Naive thymus-derived CD8-positive, alpha-beta T cell (primary cell): Measurements from ENCODE around the gene GNMT. TPM values are rescaled to one million over a fixed set of nuclear protein-coding genes. Genes with fewer than 3 reads are reported as not detected.

Experiments
- ATAC-seq, 2 donors: fragments of 150-1000 bp; cut with Tn5 transposase in 1 of 2; sonication (Bioruptor Pico), chemical (Tn5 transposase) in 1 of 2; 1 replicate in 1 of 2; 2 replicates in 1 of 2; pipeline ENCODE4 v1.10.0; 2021; ENCODE audit warnings: mild to moderate bottlenecking in 2 of 2, moderate library complexity in 2 of 2
- POLR2A ChIA-PET: fragments of 350-600 bp; sonication (Branson Sonifier 250); formaldehyde crosslinking; loops from one replicate; lab custom pipeline; 2021; ENCODE audit warnings: antibody characterized with exemption; lab: Charles Lee
- DNase-seq, 10 donors: peaks; one replicate each; pipeline versions ENCODE4 v3.0.0 to v3.0.0-alpha.2; 2020 to 2022
- H3K27ac Mint-ChIP-seq, 10 donors: one replicate each; pipeline ENCODE4 v1.8.0; 2020 to 2022; ENCODE audit warnings: mild to moderate bottlenecking in 10 of 10, mixed read lengths in 10 of 10, moderate library complexity in 4 of 10, inconsistent platforms in 1 of 10
- H3K27me3 Mint-ChIP-seq, 5 donors: one replicate each; pipeline ENCODE4 v1.8.0; 2021 to 2022; ENCODE audit warnings: mixed read lengths in 5 of 5
- H3K36me3 Mint-ChIP-seq, 3 donors: one replicate each; pipeline ENCODE4 v1.8.0; 2020 to 2022; ENCODE audit warnings: mixed read lengths in 3 of 3, mild to moderate bottlenecking in 2 of 3, inconsistent platforms in 1 of 3
- H3K4me1 Mint-ChIP-seq, 4 donors: one replicate each; pipeline ENCODE4 v1.8.0; 2021 to 2022; ENCODE audit warnings: mixed read lengths in 4 of 4
- H3K4me3 Mint-ChIP-seq, 10 donors: one replicate each; pipeline ENCODE4 v1.8.0; 2020 to 2022; ENCODE audit warnings: mild to moderate bottlenecking in 10 of 10, mixed read lengths in 10 of 10, moderate library complexity in 6 of 10, inconsistent platforms in 1 of 10
- H3K9me3 Mint-ChIP-seq, 9 donors: one replicate each; pipeline ENCODE4 v1.8.0; 2020 to 2022; ENCODE audit warnings: mixed read lengths in 9 of 9, mild to moderate bottlenecking in 3 of 9, inconsistent platforms in 1 of 9, moderate library complexity in 1 of 9
- polyA plus RNA-seq, 3 donors: library from polyadenylated mRNA; unstranded; fragments of 300-500 nt; fragmentation: Illumina TruSeq; gene quantifications; one replicate each; pipeline ENCODE4 v1.2.3, GENCODE V29; 2021
- total RNA-seq, 8 experiments: library from RNA in 2 of 8; stranded (reverse) in 2 of 8; gene quantifications; one replicate each; pipeline ENCODE4 v1.2.3 and lab custom pipeline; 2021 to 2026

The GNMT gene
- total and polyA plus RNA-seq, 5 experiments from 2014 or later, result 0.19 to 2.1 (median 1.1) TPM; not detected in 1

DNA sequence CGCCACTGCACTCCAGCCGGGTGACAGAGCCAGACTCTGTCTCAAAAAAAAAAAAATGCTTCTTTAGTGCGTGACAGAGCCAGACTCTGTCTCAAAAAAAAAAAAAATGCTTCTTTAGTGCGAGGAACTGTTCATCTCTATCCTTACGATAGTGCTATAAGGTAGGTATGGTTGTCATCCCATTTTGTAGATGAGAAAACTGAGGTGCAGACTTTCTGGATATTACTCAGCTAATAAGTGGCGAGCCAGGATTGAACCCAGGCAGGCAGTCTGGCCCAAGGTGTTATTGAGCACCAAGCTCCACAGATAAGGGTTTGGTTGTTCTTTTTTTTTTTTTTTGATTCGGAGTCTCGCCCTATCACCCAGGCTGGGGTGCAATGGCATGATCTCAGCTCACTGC is 41.3 kb downstream of the GNMT start:
- H3K9me3 Mint-ChIP-seq, result no peaks in the 10 kb centered on the region
- no peak for DNase-seq
- peaks cover 0 to 16% (median 0%) of the 10 kb centered on the region in 3 donors for H3K36me3 Mint-ChIP-seq
- H3K27ac Mint-ChIP-seq, result no peak overlapping the region
- ATAC-seq, result no peak
- no peak overlapping the region for H3K4me3 Mint-ChIP-seq
- H3K4me1 Mint-ChIP-seq, result peaks cover 0 to 10% (median 3%) of the 10 kb centered on the region in 4 donors
- POLR2A ChIA-PET, result no interaction called here
- H3K27me3 Mint-ChIP-seq, result no peaks in the 10 kb centered on the region

GRCh38 chr6:43005844-43006243 is 45.3 kb downstream of the GNMT start:
- Mint-ChIP-seq H3K27ac (peak overlapping the region in 4 of 10 donors; percentile 6 to 60 (median 32)), H3K9me3 (no peaks in the 10 kb centered on the region), H3K36me3 (peaks cover 0 to 51% (median 2%) of the 10 kb centered on the region in 3 donors), H3K4me1 (peaks cover 3 to 17% (median 5%) of the 10 kb centered on the region in 4 donors), H3K27me3 (no peaks in the 10 kb centered on the region), H3K4me3 (no peak overlapping the region)
- DNase-seq (no peak), ATAC-seq (no peak)
- POLR2A ChIA-PET, result interaction anchor here (0.5 to 2.7 kb wide), 4 partner anchors 22 to 76 kb away, joined by 4 to 10 read pairs (median 6); partner anchors contain the start of genes CNPY3 and PEX6

- H3K27ac Mint-ChIP-seq, result peak overlapping the region in 2 of 10 donors; percentile 6 to 60
- H3K4me3 Mint-ChIP-seq, result no peak overlapping the region
These were observed 45.7 kb downstream of the GNMT start for GRCh38 chr6:43006251-43006650.

DNA sequence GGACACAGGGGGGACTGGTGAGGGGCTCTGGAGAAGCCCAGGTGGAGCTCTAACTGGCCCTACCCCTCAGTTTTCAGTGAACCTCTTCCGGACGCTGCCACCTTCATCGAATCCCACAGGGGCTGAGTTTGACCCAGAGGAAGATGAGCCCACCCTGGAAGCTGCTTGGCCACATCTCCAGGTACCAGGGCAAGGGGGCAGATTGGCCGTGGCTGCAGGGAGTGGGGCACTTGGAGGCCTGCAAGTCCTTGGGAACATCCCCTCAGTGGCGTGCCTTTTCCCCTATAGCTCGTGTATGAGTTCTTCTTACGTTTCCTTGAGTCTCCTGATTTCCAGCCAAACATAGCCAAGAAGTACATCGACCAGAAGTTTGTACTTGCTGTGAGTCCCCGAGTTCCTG is 46.6 kb downstream of the GNMT start:
- POLR2A ChIA-PET, result interaction anchor here (1.2 to 2.7 kb wide), 3 partner anchors 13 to 77 kb away, joined by 3 to 10 read pairs (median 5); partner anchors contain the start of genes CNPY3 and PEX6
- no peaks in the 10 kb centered on the region for H3K27me3 Mint-ChIP-seq
- H3K27ac Mint-ChIP-seq, result peak overlapping the region in 2 of 10 donors; percentile 30 to 53
- H3K4me1 Mint-ChIP-seq, result peaks cover 11 to 29% (median 15%) of the 10 kb centered on the region in 4 donors
- no peak for DNase-seq
- peaks cover 0 to 64% (median 2%) of the 10 kb centered on the region in 3 donors for H3K36me3 Mint-ChIP-seq
- ATAC-seq, result no peak
- H3K4me3 Mint-ChIP-seq, result no peak overlapping the region
- H3K9me3 Mint-ChIP-seq, result no peaks in the 10 kb centered on the region

More at GRCh38 chr6:43006251-43006650, 45.7 kb downstream of the GNMT start:
- POLR2A ChIA-PET, result interaction anchor here (0.5 to 2.7 kb wide), 4 partner anchors 22 to 76 kb away, joined by 4 to 10 read pairs (median 6); partner anchors contain the start of genes CNPY3 and PEX6
- Mint-ChIP-seq H3K27me3 (no peaks in the 10 kb centered on the region), H3K9me3 (no peaks in the 10 kb centered on the region), H3K36me3 (peaks cover 0 to 55% (median 2%) of the 10 kb centered on the region in 3 donors), H3K4me1 (peaks cover 3 to 21% (median 8%) of the 10 kb centered on the region in 4 donors)
- ATAC-seq (no peak), DNase-seq (no peak)

DNA sequence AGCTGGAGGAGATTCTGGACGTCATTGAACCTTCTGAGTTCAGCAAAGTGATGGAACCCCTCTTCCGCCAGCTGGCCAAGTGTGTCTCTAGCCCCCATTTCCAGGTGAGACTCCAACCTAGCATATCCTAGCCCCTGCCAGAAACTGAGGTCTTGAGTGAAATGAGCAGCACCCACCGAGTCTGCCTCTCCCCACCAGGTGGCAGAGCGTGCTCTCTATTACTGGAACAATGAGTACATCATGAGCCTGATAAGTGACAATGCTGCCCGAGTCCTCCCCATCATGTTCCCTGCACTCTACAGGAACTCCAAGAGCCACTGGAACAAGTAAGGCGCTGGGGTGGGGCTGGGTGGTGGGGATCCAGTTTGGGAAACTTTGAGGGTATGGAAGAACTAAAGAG is 48.6 kb downstream of the GNMT start:
- Mint-ChIP-seq H3K4me3 (no peak overlapping the region), H3K27ac (peak overlapping the region in 8 of 10 donors; percentile 13 to 66 (median 43))

DNA sequence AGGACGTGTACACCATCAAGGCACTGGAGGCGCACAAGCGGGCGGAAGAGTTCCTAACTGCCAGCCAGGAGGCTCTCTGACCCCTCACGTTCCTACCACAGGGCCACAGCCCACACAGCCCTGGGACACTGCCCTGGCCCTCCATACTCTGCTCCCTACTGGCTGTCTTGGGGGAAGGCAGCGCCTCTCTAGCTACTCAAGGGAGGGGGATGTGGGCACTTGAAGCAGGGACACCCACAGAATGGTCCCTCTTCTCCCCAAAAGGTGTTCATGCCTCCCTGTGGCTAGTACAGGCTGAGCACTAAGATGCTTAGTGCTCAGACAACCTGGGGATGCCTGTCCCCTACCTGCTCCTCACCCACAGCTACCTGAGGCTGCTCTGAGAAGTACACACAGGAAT is 50.7 kb downstream of the GNMT start:
- Mint-ChIP-seq H3K9me3 (no peaks in the 10 kb centered on the region), H3K4me1 (peaks cover 34 to 60% (median 49%) of the 10 kb centered on the region in 4 donors), H3K36me3 (peaks cover 0 to 59% (median 2%) of the 10 kb centered on the region in 3 donors), H3K4me3 (peak overlapping the region in 5 of 10 donors; percentile 22 to 63 (median 48)), H3K27ac (peak overlapping the region in 5 of 10 donors; percentile 31 to 82 (median 48)), H3K27me3 (no peaks in the 10 kb centered on the region)
- POLR2A ChIA-PET, result interaction anchor here (0.8 to 7.8 kb wide), 9 partner anchors 9 to 121 kb away, joined by 3 to 109 read pairs (median 5); partner anchors contain the start of genes CNPY3, KLC4, MRPL2 and PEX6
- DNase-seq (no peak), ATAC-seq (no peak)

More for the DNA sequence above, 48.6 kb downstream of the GNMT start:
- POLR2A ChIA-PET, result interaction anchor here (1.9 kb wide), 1 partner anchor 25 kb away, joined by 7 read pairs; the partner anchor contains the start of gene PPP2R5D
- ATAC-seq, result no peak
- peak in 5 of 10 donors; percentile 16 to 44 (median 37) for DNase-seq
- no peaks in the 10 kb centered on the region for H3K9me3 Mint-ChIP-seq
- peaks cover 0 to 67% (median 2%) of the 10 kb centered on the region in 3 donors for H3K36me3 Mint-ChIP-seq
- H3K27me3 Mint-ChIP-seq, result no peaks in the 10 kb centered on the region
- peaks cover 25 to 45% (median 34%) of the 10 kb centered on the region in 4 donors for H3K4me1 Mint-ChIP-seq

- peaks cover 0 to 59% (median 2%) of the 10 kb centered on the region in 3 donors for H3K36me3 Mint-ChIP-seq
- ATAC-seq, result no peak
- DNase-seq, result no peak
- H3K27me3 Mint-ChIP-seq, result no peaks in the 10 kb centered on the region
- no peaks in the 10 kb centered on the region for H3K9me3 Mint-ChIP-seq
- H3K4me3 Mint-ChIP-seq, result peak overlapping the region; percentile 89 to 97 (median 94)
- H3K4me1 Mint-ChIP-seq, result peaks cover 41 to 71% (median 60%) of the 10 kb centered on the region in 4 donors
- POLR2A ChIA-PET, result interaction anchor here (0.6 to 7.8 kb wide), 8 partner anchors 25 to 634 kb away, joined by 3 to 109 read pairs (median 28); partner anchors contain the start of genes CNPY3, KLC4, MRPL2 and PEX6
- H3K27ac Mint-ChIP-seq, result peak overlapping the region; percentile 82 to 98 (median 95)
These were observed 51.8 kb downstream of the GNMT start for GRCh38 chr6:43012364-43012763.

- Mint-ChIP-seq H3K27ac (peak overlapping the region; percentile 82 to 98 (median 95)), H3K27me3 (no peaks in the 10 kb centered on the region), H3K36me3 (peaks cover 0 to 58% (median 2%) of the 10 kb centered on the region in 3 donors), H3K9me3 (no peaks in the 10 kb centered on the region), H3K4me3 (peak overlapping the region; percentile 89 to 97 (median 94)), H3K4me1 (peaks cover 49 to 80% (median 66%) of the 10 kb centered on the region in 4 donors)
- POLR2A ChIA-PET, result interaction anchor here (0.5 to 7.8 kb wide), 21 partner anchors 9 to 1226 kb away, joined by 3 to 109 read pairs (median 4); partner anchors contain the start of genes ABCC10, CNPY3, CUL7 and KLC4
- no peak for ATAC-seq
- no peak for DNase-seq
These were observed 52.7 kb downstream of the GNMT start for GRCh38 chr6:43013097-43013842.

Other genes starting within 250 kb of the GNMT start
- under 1 TPM in 1 of 2 experiments, not detected in 1; 0.33 TPM for gene PRPH2, start 238.2 kb upstream of the GNMT start, total RNA-seq
- gene PRPH2, start 238.2 kb upstream of the GNMT start, polyA plus RNA-seq, result under 1 TPM in 1 of 3 donors, not detected in 2; 0.08 TPM
- gene TBCC, start 214.7 kb upstream of the GNMT start, total RNA-seq, result 10 to 100 TPM; 76.0 to 77.0 TPM
- gene TBCC, start 214.7 kb upstream of the GNMT start, polyA plus RNA-seq, result 100 to 1,000 TPM; 112 to 126 (median 125) TPM
- 10 to 100 TPM; 38.6 to 39.9 TPM for gene BICRAL, start 178.7 kb upstream of the GNMT start, total RNA-seq
- 1 to 10 TPM; 3.6 to 6.3 (median 4.2) TPM for gene BICRAL, start 178.7 kb upstream of the GNMT start, polyA plus RNA-seq
- gene RPL7L1, start 81.1 kb upstream of the GNMT start, total RNA-seq, result 100 to 1,000 TPM; 113 to 135 TPM
- 10 to 100 TPM; 65.3 to 87.9 (median 67.4) TPM for gene RPL7L1, start 81.1 kb upstream of the GNMT start, polyA plus RNA-seq
- gene PTCRA, start 44.7 kb upstream of the GNMT start, total RNA-seq, result not detected
- gene PTCRA, start 44.7 kb upstream of the GNMT start, polyA plus RNA-seq, result not detected
- 100 to 1,000 TPM; 102 to 103 TPM for gene CNPY3, start 31.3 kb upstream of the GNMT start, total RNA-seq
- gene CNPY3, start 31.3 kb upstream of the GNMT start, polyA plus RNA-seq, result 100 to 1,000 TPM in 2 of 3 donors, 10 to 100 TPM in 1; 90.3 to 158 (median 124) TPM
- gene PEX6, start 18.4 kb downstream of the GNMT start, total RNA-seq, result 10 to 100 TPM; 34.5 to 38.3 TPM
- gene PEX6, start 18.4 kb downstream of the GNMT start, polyA plus RNA-seq, result 10 to 100 TPM; 17.6 to 30.8 (median 23.6) TPM
- gene PPP2R5D, start 23.8 kb downstream of the GNMT start, total RNA-seq, result 10 to 100 TPM; 27.0 to 32.4 TPM
- gene PPP2R5D, start 23.8 kb downstream of the GNMT start, polyA plus RNA-seq, result 10 to 100 TPM; 11.6 to 29.8 (median 17.6) TPM
- gene MEA1, start 53.2 kb downstream of the GNMT start, total RNA-seq, result 10 to 100 TPM; 33.9 to 38.4 TPM
- 10 to 100 TPM; 73.4 to 90.9 (median 77.5) TPM for gene MEA1, start 53.2 kb downstream of the GNMT start, polyA plus RNA-seq
- 10 to 100 TPM; 71.6 to 77.3 TPM for gene KLHDC3, start 53.5 kb downstream of the GNMT start, total RNA-seq
- gene KLHDC3, start 53.5 kb downstream of the GNMT start, polyA plus RNA-seq, result 100 to 1,000 TPM; 107 to 136 (median 117) TPM
- 10 to 100 TPM; 53.9 to 55.5 TPM for gene RRP36, start 60.9 kb downstream of the GNMT start, total RNA-seq
- 10 to 100 TPM; 52.7 to 74.5 (median 57.8) TPM for gene RRP36, start 60.9 kb downstream of the GNMT start, polyA plus RNA-seq
- 10 to 100 TPM; 13.2 to 14.4 TPM for gene CUL7, start 93.1 kb downstream of the GNMT start, total RNA-seq
- 1 to 10 TPM; 1.6 to 3.5 (median 1.6) TPM for gene CUL7, start 93.1 kb downstream of the GNMT start, polyA plus RNA-seq
- 10 to 100 TPM; 58.1 to 59.3 TPM for gene MRPL2, start 98.7 kb downstream of the GNMT start, total RNA-seq
- 10 to 100 TPM; 40.7 to 69.9 (median 59.5) TPM for gene MRPL2, start 98.7 kb downstream of the GNMT start, polyA plus RNA-seq
- gene KLC4, start 98.9 kb downstream of the GNMT start, total RNA-seq, result 10 to 100 TPM; 57.2 to 64.6 TPM
- gene KLC4, start 98.9 kb downstream of the GNMT start, polyA plus RNA-seq, result 10 to 100 TPM in 2 of 3 donors, 1 to 10 TPM in 1; 9.9 to 12.7 (median 10.9) TPM
- 10 to 100 TPM; 19.4 to 22.2 TPM for gene PTK7, start 115.6 kb downstream of the GNMT start, total RNA-seq
- gene PTK7, start 115.6 kb downstream of the GNMT start, polyA plus RNA-seq, result 10 to 100 TPM in 1 of 3 donors, 1 to 10 TPM in 1, not detected in 1; 6.5 to 10.3 TPM
- gene SRF, start 210.5 kb downstream of the GNMT start, total RNA-seq, result 10 to 100 TPM; 26.5 to 27.3 TPM
- 1 to 10 TPM; 3.9 to 6.9 (median 5.2) TPM for gene SRF, start 210.5 kb downstream of the GNMT start, polyA plus RNA-seq
- 100 to 1,000 TPM; 101 to 110 TPM for gene CUL9, start 221.4 kb downstream of the GNMT start, total RNA-seq
- gene CUL9, start 221.4 kb downstream of the GNMT start, polyA plus RNA-seq, result 10 to 100 TPM in 2 of 3 donors, 1 to 10 TPM in 1; 6.8 to 10.4 (median 10.3) TPM